Gastroesophageal sphincter (tissue), 4 donors: ENCODE results near the gene BMP15. TPM values are rescaled to one million over a fixed set of nuclear protein-coding genes. Genes with fewer than 3 reads are reported as not detected.

Experiments
- ATAC-seq: fragments of 150-250 bp; one replicate; pipeline ENCODE4 v1.9.1; 2016; ENCODE audit warnings: mild to moderate bottlenecking, moderate library complexity
- H3K27ac ChIP-seq, 4 donors: fragments of 200-600 bp; sonication (generic) in 3 of 4; 1 replicate in 3 of 4; 2 replicates in 1 of 4; pipeline ENCODE4 v1.5.1; 2016 to 2019
- H3K27me3 ChIP-seq: fragments of 200-600 bp; sonication (generic); one replicate; pipeline ENCODE4 v1.5.1; 2019
- H3K36me3 ChIP-seq, 2 donors: fragments of 200-600 bp; sonication (generic); one replicate each; pipeline ENCODE4 v1.5.1; 2019; ENCODE audit warnings: control low read depth in 1 of 2
- H3K4me1 ChIP-seq, 3 donors: fragments of 200-600 bp; sonication (generic); 1 replicate in 2 of 3; 2 replicates in 1 of 3; pipeline ENCODE4 v1.5.1; 2016 to 2019; ENCODE audit warnings: control low read depth in 2 of 3
- H3K4me3 ChIP-seq, 2 donors: fragments of 200-600 bp; sonication (generic); one replicate each; pipeline ENCODE4 v1.5.1; 2019; ENCODE audit warnings: mild to moderate bottlenecking in 1 of 2, moderate library complexity in 1 of 2
- H3K9me3 ChIP-seq, 3 donors: fragments of 200-600 bp; sonication (generic); one replicate each; pipeline ENCODE4 v1.5.1; 2017 to 2019; ENCODE audit warnings: control low read depth in 2 of 3
- EP300 ChIP-seq: sonication (generic); formaldehyde crosslinking; IDR thresholded peaks from one replicate; pipeline ENCODE4 v1.6.1; 2017; ENCODE audit warnings: antibody characterized with exemption, mild to moderate bottlenecking
- POLR2A ChIP-seq, 2 donors: fragments of 450-650 bp; IDR thresholded peaks; one replicate each; pipeline ENCODE4 v1.6.1; 2017; ENCODE audit warnings: antibody characterized with exemption in 2 of 2, mild to moderate bottlenecking in 2 of 2, moderate library complexity in 1 of 2
- POLR2AphosphoS5 ChIP-seq: sonication (generic); formaldehyde crosslinking; IDR thresholded peaks from one replicate; pipeline ENCODE4 v1.6.1; 2017; ENCODE audit warnings: antibody characterized with exemption
- WGBS, 2 donors: methylation state at CpG; one replicate each; pipeline ENCODE4 v1.1.5; 2018; ENCODE audit warnings: low coverage in 1 of 2; 5-methylcytosine and 5-hydroxymethylcytosine counted together
- total RNA-seq, 4 donors: library from RNA; depleted of rRNA; stranded (reverse); fragments of >200 nt; gene quantifications; one replicate each; pipeline ENCODE4 v1.1.0, GENCODE V29; 2016
- TF ChIP-seq, protein P1 (sequence below), 4 experiments: fragments of 200-600 bp in 2 of 4; fragments of 450-650 bp in 2 of 4; sonication (generic) in 1 of 4; IDR thresholded peaks; one replicate each; pipeline ENCODE4 v1.5.1; 2017 to 2019; ENCODE audit warnings: antibody characterized with exemption in 4 of 4, mild to moderate bottlenecking in 2 of 4, moderate library complexity in 2 of 4

BMP15 gene
- total RNA-seq, 4 donors from 2014 or later: not detected

DNA sequence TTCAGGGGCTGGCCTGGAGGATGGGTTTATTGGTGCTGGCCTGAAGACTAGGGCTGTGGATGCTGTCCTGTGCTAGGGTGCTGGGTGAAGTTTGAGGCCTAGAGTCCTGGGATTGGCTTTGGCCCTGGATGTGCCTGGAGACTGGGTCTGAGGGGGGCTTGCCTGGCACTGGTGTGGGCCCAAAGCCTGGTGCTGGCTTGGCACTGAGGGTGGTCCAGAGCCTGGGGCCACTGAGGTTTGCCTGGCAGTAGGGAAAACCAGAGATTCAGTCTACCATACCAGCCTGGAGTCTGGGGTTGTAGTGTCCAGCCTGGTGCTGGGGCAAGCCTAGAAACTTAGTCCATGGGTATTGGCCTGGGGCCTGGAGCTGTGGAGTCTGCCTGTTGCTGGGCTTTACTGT is 16.6 kb downstream of the BMP15 start:
- Histone ChIP-seq H3K9me3 (no peaks in the 10 kb centered on the region), H3K36me3 (no peaks in the 10 kb centered on the region), H3K27ac (no peak overlapping the region), H3K27me3 (no peaks in the 10 kb centered on the region), H3K4me1 (no peaks in the 10 kb centered on the region), H3K4me3 (no peak overlapping the region)
- TF ChIP-seq POLR2AphosphoS5 (no peak), POLR2A (IDR thresholded peaks at IDR 0.05) (no peak), EP300 (no peak)
- TF ChIP-seq, protein P1, sequence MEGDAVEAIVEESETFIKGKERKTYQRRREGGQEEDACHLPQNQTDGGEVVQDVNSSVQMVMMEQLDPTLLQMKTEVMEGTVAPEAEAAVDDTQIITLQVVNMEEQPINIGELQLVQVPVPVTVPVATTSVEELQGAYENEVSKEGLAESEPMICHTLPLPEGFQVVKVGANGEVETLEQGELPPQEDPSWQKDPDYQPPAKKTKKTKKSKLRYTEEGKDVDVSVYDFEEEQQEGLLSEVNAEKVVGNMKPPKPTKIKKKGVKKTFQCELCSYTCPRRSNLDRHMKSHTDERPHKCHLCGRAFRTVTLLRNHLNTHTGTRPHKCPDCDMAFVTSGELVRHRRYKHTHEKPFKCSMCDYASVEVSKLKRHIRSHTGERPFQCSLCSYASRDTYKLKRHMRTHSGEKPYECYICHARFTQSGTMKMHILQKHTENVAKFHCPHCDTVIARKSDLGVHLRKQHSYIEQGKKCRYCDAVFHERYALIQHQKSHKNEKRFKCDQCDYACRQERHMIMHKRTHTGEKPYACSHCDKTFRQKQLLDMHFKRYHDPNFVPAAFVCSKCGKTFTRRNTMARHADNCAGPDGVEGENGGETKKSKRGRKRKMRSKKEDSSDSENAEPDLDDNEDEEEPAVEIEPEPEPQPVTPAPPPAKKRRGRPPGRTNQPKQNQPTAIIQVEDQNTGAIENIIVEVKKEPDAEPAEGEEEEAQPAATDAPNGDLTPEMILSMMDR (IDR thresholded peaks at IDR 0.05): no peak
- ATAC-seq: no peak

DNA sequence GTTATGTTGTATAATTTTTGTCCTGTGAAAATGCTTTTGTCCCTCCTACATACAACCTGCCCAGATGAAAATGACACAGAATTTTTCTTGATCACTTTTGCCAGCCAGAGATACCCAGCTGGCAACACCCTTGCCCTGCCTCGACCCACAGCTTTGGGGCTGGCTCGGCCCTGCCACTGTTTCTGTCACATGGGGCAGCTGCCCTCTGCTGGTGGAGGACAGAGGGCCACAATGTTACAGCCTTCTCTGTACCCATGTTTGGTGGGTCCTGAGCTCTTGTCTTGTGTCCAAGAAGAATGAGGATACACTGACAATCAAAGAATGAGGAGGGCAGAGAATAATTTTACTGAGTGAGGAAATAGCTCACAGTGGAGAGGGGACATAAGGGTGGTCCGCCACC is 31.1 kb downstream of the BMP15 start:
- no peak for ATAC-seq
- Histone ChIP-seq H3K27me3 (no peaks in the 10 kb centered on the region), H3K9me3 (no peaks in the 10 kb centered on the region), H3K4me1 (no peaks in the 10 kb centered on the region), H3K27ac (no peak overlapping the region), H3K4me3 (no peak overlapping the region), H3K36me3 (no peaks in the 10 kb centered on the region)
- no peak for TF ChIP-seq EP300
- TF ChIP-seq, protein P1 (IDR thresholded peaks at IDR 0.05): peak in 1 of 4 experiments; percentile 25
- no CpG with 5 or more reads among the region's 3 CpGs for WGBS, 2 donors

DNA sequence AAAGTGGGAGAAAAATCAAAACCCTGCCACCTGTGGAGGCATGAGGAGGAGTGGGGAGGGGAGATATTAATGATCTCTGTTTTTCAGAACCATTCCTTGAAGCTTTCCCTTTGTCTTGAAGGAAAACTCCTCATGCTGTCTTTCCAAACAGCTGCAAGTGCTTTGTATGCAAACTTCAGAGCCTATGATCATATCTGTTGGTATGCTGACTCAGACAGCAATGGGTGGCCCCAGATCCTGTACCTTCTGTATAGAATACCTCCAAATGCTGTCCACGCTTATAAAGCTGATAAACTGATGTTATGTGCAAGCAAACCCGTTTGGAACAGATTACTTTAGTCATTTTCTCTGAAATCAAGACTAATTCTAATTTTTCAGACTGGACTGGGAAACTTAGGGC is 31.9 kb downstream of the BMP15 start:
- Histone ChIP-seq H3K4me3 (no peak overlapping the region), H3K4me1 (no peaks in the 10 kb centered on the region), H3K9me3 (no peaks in the 10 kb centered on the region), H3K27ac (no peak overlapping the region), H3K36me3 (no peaks in the 10 kb centered on the region), H3K27me3 (no peaks in the 10 kb centered on the region)
- WGBS, 2 donors: 22 to 49% methylated on average over 1 to 2 of the region's 2 CpGs
- no peak for ATAC-seq
- TF ChIP-seq, protein P1 (IDR thresholded peaks at IDR 0.05): no peak
- TF ChIP-seq POLR2A (IDR thresholded peaks at IDR 0.05): no peak
- TF ChIP-seq EP300: no peak
- TF ChIP-seq POLR2AphosphoS5: no peak

DNA sequence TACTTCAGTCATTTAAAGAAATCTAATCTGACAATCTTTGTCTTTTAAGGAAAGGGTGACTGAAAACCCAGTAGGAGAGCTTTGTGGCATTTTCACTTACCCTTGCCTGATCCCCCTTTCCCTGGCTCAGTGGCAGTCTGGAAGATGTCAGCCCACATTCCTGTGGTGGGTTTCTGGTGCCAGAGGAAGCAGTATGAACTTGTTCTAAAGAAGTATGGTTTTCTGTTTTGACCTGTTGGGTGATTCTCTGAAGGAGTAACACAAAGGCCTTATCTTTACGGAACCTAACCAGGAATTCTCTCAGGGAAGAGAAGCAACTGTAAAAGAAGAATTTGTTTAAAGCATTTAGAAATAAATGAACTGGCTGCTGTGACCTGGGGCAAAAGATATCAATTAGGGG is 41.9 kb downstream of the BMP15 start:
- Histone ChIP-seq H3K36me3 (no peaks in the 10 kb centered on the region), H3K27me3 (no peaks in the 10 kb centered on the region), H3K4me3 (no peak overlapping the region), H3K4me1 (no peaks in the 10 kb centered on the region), H3K27ac (no peak overlapping the region), H3K9me3 (no peaks in the 10 kb centered on the region)
- TF ChIP-seq EP300 (no peak), POLR2AphosphoS5 (no peak), POLR2A (IDR thresholded peaks at IDR 0.05) (no peak)
- TF ChIP-seq, protein P1 (IDR thresholded peaks at IDR 0.05): no peak
- WGBS, 2 donors: 100% methylated on average over 1 of the region's 1 CpG; no CpG with 5 or more reads in 1 of the 2 donors
- no peak for ATAC-seq

DNA sequence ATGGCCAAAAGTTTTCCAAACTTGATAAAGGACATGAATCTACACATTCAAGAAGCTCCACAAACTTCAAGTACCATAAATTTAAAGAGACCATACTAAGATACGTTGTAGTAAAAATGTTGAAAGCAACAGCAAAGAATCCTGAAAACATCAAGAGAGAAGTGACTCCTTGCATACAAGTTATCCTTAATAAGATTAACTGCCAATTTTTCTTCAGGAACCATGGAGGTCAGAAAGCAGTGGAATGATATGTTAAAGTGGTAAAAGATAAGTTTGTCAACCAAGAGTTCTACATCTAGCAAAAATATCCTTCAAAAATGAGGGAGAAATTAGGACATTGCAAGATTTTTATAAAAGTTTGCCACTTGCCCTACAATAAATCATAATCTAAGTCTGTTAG is 43.3 kb downstream of the BMP15 start:
- Histone ChIP-seq H3K4me3 (no peak overlapping the region), H3K36me3 (no peaks in the 10 kb centered on the region), H3K4me1 (no peaks in the 10 kb centered on the region), H3K27ac (no peak overlapping the region), H3K27me3 (no peaks in the 10 kb centered on the region), H3K9me3 (no peaks in the 10 kb centered on the region)
- TF ChIP-seq EP300 (no peak), POLR2A (IDR thresholded peaks at IDR 0.05) (no peak), POLR2AphosphoS5 (no peak)
- TF ChIP-seq, protein P1 (IDR thresholded peaks at IDR 0.05): no peak
- WGBS, 2 donors: 86 to 100% methylated on average over 1 of the region's 1 CpG
- no peak for ATAC-seq
